Measurements from ENCODE around the gene CORO2B.

The CORO2B gene

GRCh38 chr15:68719672-68720071 lies 140.9 kb downstream of the CORO2B start:
- Histone ChIP-seq H3K9me3 (ENCODE audit: insufficient read depth, low read depth, low read length) (no peaks in the 10 kb centered on the region), H3K36me3 (ENCODE audit: insufficient read depth, low read depth, low read length) (no peaks in the 10 kb centered on the region), H3K4me3 (ENCODE audit: low read length) (no peak overlapping the region), H3K27me3 (ENCODE audit: insufficient read depth, low read length) (no peaks in the 10 kb centered on the region), H3K9ac (ENCODE audit: low read depth, low read length) (no peak overlapping the region), H3K27ac (ENCODE audit: low read length) (no peak overlapping the region), H3K4me1 (ENCODE audit: insufficient read depth, low read length) (no peaks in the 10 kb centered on the region)

GRCh38 chr15:68721886-68722285 lies 143.1 kb downstream of the CORO2B start:
- no peak overlapping the region for H3K4me3 ChIP-seq (ENCODE audit: low read length)

GRCh38 chr15:68725736-68726135 lies 146.9 kb downstream of the CORO2B start:
- H3K9me3 ChIP-seq (ENCODE audit: insufficient read depth, low read depth, low read length) = no peaks in the 10 kb centered on the region
- H3K4me1 ChIP-seq (ENCODE audit: insufficient read depth, low read length) = no peaks in the 10 kb centered on the region
- H3K4me3 ChIP-seq (ENCODE audit: low read length) = no peak overlapping the region
- H3K27ac ChIP-seq (ENCODE audit: low read length) = no peak overlapping the region
- H3K36me3 ChIP-seq (ENCODE audit: insufficient read depth, low read depth, low read length) = no peaks in the 10 kb centered on the region
- no peak overlapping the region for H3K9ac ChIP-seq (ENCODE audit: low read depth, low read length)
- H3K27me3 ChIP-seq (ENCODE audit: insufficient read depth, low read length) = no peaks in the 10 kb centered on the region; the same call in 1 of the 2 replicates

More at GRCh38 chr15:68721886-68722285, 143.1 kb downstream of the CORO2B start:
- H3K27ac ChIP-seq (ENCODE audit: low read length) = no peak overlapping the region
- no peaks in the 10 kb centered on the region for H3K4me1 ChIP-seq (ENCODE audit: insufficient read depth, low read length)
- H3K36me3 ChIP-seq (ENCODE audit: insufficient read depth, low read depth, low read length) = no peaks in the 10 kb centered on the region
- no peaks in the 10 kb centered on the region for H3K9me3 ChIP-seq (ENCODE audit: insufficient read depth, low read depth, low read length)
- H3K27me3 ChIP-seq (ENCODE audit: insufficient read depth, low read length) = no peaks in the 10 kb centered on the region
- H3K9ac ChIP-seq (ENCODE audit: low read depth, low read length) = no peak overlapping the region

- Histone ChIP-seq H3K36me3 (ENCODE audit: insufficient read depth, low read depth, low read length) (no peaks in the 10 kb centered on the region), H3K27ac (ENCODE audit: low read length) (no peak overlapping the region), H3K9me3 (ENCODE audit: insufficient read depth, low read depth, low read length) (no peaks in the 10 kb centered on the region), H3K9ac (ENCODE audit: low read depth, low read length) (no peak overlapping the region), H3K4me3 (ENCODE audit: low read length) (no peak overlapping the region), H3K27me3 (ENCODE audit: insufficient read depth, low read length) (no peaks in the 10 kb centered on the region; the same call in 1 of the 2 replicates), H3K4me1 (ENCODE audit: insufficient read depth, low read length) (no peaks in the 10 kb centered on the region)
These were observed 147.5 kb downstream of the CORO2B start for GRCh38 chr15:68726246-68726645.

- no peaks in the 10 kb centered on the region; the same call in 1 of the 2 replicates for H3K27me3 ChIP-seq (ENCODE audit: insufficient read depth, low read length)
- H3K4me1 ChIP-seq (ENCODE audit: insufficient read depth, low read length) = no peaks in the 10 kb centered on the region
These were observed 151.1 kb downstream of the CORO2B start for GRCh38 chr15:68729789-68730411.

GRCh38 chr15:68730471-68730919 lies 151.7 kb downstream of the CORO2B start:
- Histone ChIP-seq H3K9me3 (ENCODE audit: insufficient read depth, low read depth, low read length) (no peaks in the 10 kb centered on the region), H3K27ac (ENCODE audit: low read length) (no peak overlapping the region), H3K27me3 (ENCODE audit: insufficient read depth, low read length) (no peaks in the 10 kb centered on the region; the same call in 1 of the 2 replicates), H3K4me3 (ENCODE audit: low read length) (no peak overlapping the region), H3K4me1 (ENCODE audit: insufficient read depth, low read length) (no peaks in the 10 kb centered on the region), H3K9ac (ENCODE audit: low read depth, low read length) (no peak overlapping the region), H3K36me3 (ENCODE audit: insufficient read depth, low read depth, low read length) (no peaks in the 10 kb centered on the region)

More at GRCh38 chr15:68729789-68730411, 151.1 kb downstream of the CORO2B start:
- Histone ChIP-seq H3K27ac (ENCODE audit: low read length) (no peak overlapping the region), H3K9me3 (ENCODE audit: insufficient read depth, low read depth, low read length) (no peaks in the 10 kb centered on the region), H3K9ac (ENCODE audit: low read depth, low read length) (no peak overlapping the region), H3K36me3 (ENCODE audit: insufficient read depth, low read depth, low read length) (no peaks in the 10 kb centered on the region), H3K4me3 (ENCODE audit: low read length) (no peak overlapping the region)

- no peak overlapping the region for H3K9ac ChIP-seq (ENCODE audit: low read depth, low read length)
- no peaks in the 10 kb centered on the region for H3K9me3 ChIP-seq (ENCODE audit: insufficient read depth, low read depth, low read length)
- H3K4me3 ChIP-seq (ENCODE audit: low read length) = no peak overlapping the region
- no peak overlapping the region for H3K27ac ChIP-seq (ENCODE audit: low read length)
- H3K36me3 ChIP-seq (ENCODE audit: insufficient read depth, low read depth, low read length) = no peaks in the 10 kb centered on the region
- no peaks in the 10 kb centered on the region for H3K4me1 ChIP-seq (ENCODE audit: insufficient read depth, low read length)
- H3K27me3 ChIP-seq (ENCODE audit: insufficient read depth, low read length) = no peaks in the 10 kb centered on the region; the same call in 1 of the 2 replicates
These were observed 152.4 kb downstream of the CORO2B start for GRCh38 chr15:68730976-68731897.

GRCh38 chr15:68732451-68732850 lies 153.7 kb downstream of the CORO2B start:
- Histone ChIP-seq H3K36me3 (ENCODE audit: insufficient read depth, low read depth, low read length) (no peaks in the 10 kb centered on the region), H3K4me3 (ENCODE audit: low read length) (no peak overlapping the region), H3K27me3 (ENCODE audit: insufficient read depth, low read length) (no peaks in the 10 kb centered on the region; the same call in 1 of the 2 replicates), H3K4me1 (ENCODE audit: insufficient read depth, low read length) (no peaks in the 10 kb centered on the region), H3K9ac (ENCODE audit: low read depth, low read length) (no peak overlapping the region), H3K27ac (ENCODE audit: low read length) (no peak overlapping the region), H3K9me3 (ENCODE audit: insufficient read depth, low read depth, low read length) (no peaks in the 10 kb centered on the region)

GRCh38 chr15:68733666-68734065 lies 154.9 kb downstream of the CORO2B start:
- no peaks in the 10 kb centered on the region; the same call in 1 of the 2 replicates for H3K27me3 ChIP-seq (ENCODE audit: insufficient read depth, low read length)
- H3K9me3 ChIP-seq (ENCODE audit: insufficient read depth, low read depth, low read length) = no peaks in the 10 kb centered on the region
- H3K9ac ChIP-seq (ENCODE audit: low read depth, low read length) = no peak overlapping the region
- no peaks in the 10 kb centered on the region for H3K4me1 ChIP-seq (ENCODE audit: insufficient read depth, low read length)
- no peaks in the 10 kb centered on the region for H3K36me3 ChIP-seq (ENCODE audit: insufficient read depth, low read depth, low read length)
- no peak overlapping the region for H3K4me3 ChIP-seq (ENCODE audit: low read length)
- no peak overlapping the region for H3K27ac ChIP-seq (ENCODE audit: low read length)

- H3K27ac ChIP-seq (ENCODE audit: low read length) = no peak overlapping the region
- no peak overlapping the region for H3K9ac ChIP-seq (ENCODE audit: low read depth, low read length)
- H3K9me3 ChIP-seq (ENCODE audit: insufficient read depth, low read depth, low read length) = no peaks in the 10 kb centered on the region
- no peaks in the 10 kb centered on the region for H3K36me3 ChIP-seq (ENCODE audit: insufficient read depth, low read depth, low read length)
- H3K27me3 ChIP-seq (ENCODE audit: insufficient read depth, low read length) = no peaks in the 10 kb centered on the region; the same call in 1 of the 2 replicates
- no peaks in the 10 kb centered on the region for H3K4me1 ChIP-seq (ENCODE audit: insufficient read depth, low read length)
- H3K4me3 ChIP-seq (ENCODE audit: low read length) = no peak overlapping the region
These were observed 155.6 kb downstream of the CORO2B start for GRCh38 chr15:68734352-68734751.

- Histone ChIP-seq H3K27ac (ENCODE audit: low read length) (no peak overlapping the region), H3K9me3 (ENCODE audit: insufficient read depth, low read depth, low read length) (no peaks in the 10 kb centered on the region), H3K36me3 (ENCODE audit: insufficient read depth, low read depth, low read length) (no peaks in the 10 kb centered on the region), H3K4me3 (ENCODE audit: low read length) (no peak overlapping the region), H3K4me1 (ENCODE audit: insufficient read depth, low read length) (no peaks in the 10 kb centered on the region), H3K9ac (ENCODE audit: low read depth, low read length) (no peak overlapping the region), H3K27me3 (ENCODE audit: insufficient read depth, low read length) (no peaks in the 10 kb centered on the region; the same call in 1 of the 2 replicates)
These were observed 156.1 kb downstream of the CORO2B start for GRCh38 chr15:68734881-68735280.

All from iPS-20b (cell line).